GM12874 (cell line): ENCODE results near the gene TBC1D12.

Source experiments
- TF ChIP-seq, protein P1 (sequence below): IDR thresholded peaks from 2 replicates; pipeline ENCODE4 v1.5.1; 2011; ENCODE audit warnings: low read depth, mild to moderate bottlenecking, control low read depth, low read length, moderate library complexity; ENCODE audit not compliant: insufficient read depth

TBC1D12 gene

DNA sequence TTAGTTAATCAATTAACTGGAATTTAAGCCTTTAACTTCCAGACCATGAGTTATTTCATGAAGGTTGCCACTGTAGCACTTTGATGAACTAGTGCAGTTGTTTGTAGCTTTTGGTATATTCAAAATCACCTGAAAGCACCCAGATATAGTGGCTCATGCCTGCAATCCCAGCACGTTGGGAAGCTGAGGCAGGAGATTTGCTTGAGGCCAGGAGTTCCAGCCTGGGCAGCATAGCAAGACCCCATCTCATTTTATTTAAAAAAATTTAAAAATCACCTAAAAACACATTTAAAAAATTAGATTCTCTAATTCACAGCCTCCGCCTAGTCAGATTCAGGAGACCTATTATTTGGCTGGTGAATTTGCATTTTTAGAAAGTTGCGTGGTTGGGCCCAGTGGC lies 9.0 kb downstream of the TBC1D12 start:
- TF ChIP-seq, protein P1, sequence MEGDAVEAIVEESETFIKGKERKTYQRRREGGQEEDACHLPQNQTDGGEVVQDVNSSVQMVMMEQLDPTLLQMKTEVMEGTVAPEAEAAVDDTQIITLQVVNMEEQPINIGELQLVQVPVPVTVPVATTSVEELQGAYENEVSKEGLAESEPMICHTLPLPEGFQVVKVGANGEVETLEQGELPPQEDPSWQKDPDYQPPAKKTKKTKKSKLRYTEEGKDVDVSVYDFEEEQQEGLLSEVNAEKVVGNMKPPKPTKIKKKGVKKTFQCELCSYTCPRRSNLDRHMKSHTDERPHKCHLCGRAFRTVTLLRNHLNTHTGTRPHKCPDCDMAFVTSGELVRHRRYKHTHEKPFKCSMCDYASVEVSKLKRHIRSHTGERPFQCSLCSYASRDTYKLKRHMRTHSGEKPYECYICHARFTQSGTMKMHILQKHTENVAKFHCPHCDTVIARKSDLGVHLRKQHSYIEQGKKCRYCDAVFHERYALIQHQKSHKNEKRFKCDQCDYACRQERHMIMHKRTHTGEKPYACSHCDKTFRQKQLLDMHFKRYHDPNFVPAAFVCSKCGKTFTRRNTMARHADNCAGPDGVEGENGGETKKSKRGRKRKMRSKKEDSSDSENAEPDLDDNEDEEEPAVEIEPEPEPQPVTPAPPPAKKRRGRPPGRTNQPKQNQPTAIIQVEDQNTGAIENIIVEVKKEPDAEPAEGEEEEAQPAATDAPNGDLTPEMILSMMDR = no peak

DNA sequence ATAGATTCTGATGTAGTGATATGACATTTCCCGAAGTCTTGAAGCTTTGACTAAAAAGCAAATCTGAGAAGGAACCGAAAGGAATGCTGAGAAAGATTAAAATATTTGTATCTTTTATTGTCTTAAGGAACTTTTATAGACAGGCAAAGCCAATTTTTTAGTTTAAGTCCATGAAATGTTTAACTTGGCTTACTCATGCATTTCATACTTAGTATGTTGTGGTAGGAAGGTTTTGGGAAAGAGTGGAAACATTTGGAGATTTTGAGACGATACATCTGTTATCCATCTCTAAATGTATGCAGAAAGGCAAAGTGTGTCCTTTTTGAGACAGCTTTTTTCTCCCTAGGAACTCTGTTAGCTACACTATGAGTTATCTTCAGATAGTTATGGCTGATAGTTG lies 10.1 kb downstream of the TBC1D12 start:
- TF ChIP-seq, protein P1 = no peak

DNA sequence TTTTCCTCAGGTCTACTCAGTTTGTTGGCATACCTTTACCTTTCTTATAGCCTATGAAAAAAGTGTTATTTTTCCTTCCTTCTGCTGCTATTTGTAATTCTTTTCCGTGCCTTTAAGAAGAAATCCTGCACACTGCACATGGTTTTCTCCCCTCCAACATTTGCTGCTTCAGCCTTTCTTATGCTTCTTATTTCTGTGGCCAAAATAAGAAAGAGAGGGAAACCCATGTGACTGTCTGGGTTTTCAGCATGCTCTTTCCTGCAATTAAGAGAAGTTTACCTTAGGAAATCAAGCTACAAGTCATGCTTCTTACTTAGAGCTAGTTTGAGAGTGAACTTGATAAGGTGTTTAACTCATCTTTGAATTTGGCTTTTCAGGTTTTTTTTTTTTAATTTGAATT lies 11.0 kb downstream of the TBC1D12 start:
- TF ChIP-seq, protein P1 = no peak

DNA sequence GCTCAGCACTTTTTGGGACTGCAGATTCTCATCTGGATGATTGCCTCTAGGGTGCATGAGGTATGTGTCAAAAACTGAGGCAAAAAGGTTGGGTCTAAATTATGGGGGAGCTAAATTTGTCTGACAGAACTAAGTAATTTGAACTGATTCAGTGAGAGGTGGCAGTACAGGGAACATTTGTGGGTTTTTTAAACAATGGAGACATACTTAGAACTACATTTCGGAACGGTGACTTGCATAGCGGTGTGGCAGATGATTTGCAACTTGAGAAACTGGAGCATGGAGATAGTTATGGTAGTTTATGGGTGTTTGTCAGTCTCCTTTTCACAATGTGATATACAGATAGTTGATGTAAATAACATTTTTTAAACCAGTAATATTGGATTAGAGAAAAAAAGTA lies 14.6 kb downstream of the TBC1D12 start:
- TF ChIP-seq, protein P1 = no peak

DNA sequence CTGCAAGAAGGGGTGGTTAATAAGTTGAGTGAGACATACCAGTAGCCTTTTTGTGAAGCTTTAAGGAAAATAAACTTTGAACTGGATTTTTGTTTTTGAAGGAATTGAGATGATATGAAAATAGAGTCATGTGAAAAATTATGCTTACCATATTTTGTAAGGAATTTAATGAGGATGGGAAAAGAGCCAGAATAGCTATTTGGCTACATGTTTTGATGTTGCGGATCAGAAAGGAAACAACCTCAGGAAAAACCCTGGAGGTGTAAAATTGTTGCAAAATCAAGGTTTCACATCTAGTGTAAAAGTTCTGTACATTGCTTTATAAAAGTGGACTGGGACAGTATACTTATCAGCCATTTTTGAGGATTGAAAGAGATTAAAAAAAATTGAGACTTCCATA lies 15.0 kb downstream of the TBC1D12 start:
- TF ChIP-seq, protein P1 = no peak

DNA sequence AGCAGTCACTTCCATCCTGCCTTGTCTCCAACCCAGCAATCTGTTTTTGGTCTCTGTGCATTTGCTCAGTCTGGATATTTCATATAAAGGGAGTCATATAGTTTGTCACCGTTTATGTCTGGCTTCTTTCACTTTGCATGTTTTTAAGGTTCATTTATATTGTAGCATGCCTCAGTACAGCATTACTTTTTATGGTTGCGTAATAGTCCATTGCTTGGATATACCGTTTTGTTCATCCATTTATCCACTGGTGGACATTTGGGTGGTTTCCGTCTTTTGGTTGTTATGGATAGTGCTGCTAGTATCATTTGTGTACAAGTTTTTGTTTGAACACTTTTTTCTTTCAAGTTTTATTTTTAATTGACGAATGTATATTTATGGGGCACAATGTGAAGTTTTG lies 18.2 kb downstream of the TBC1D12 start:
- TF ChIP-seq, protein P1 = no peak

DNA sequence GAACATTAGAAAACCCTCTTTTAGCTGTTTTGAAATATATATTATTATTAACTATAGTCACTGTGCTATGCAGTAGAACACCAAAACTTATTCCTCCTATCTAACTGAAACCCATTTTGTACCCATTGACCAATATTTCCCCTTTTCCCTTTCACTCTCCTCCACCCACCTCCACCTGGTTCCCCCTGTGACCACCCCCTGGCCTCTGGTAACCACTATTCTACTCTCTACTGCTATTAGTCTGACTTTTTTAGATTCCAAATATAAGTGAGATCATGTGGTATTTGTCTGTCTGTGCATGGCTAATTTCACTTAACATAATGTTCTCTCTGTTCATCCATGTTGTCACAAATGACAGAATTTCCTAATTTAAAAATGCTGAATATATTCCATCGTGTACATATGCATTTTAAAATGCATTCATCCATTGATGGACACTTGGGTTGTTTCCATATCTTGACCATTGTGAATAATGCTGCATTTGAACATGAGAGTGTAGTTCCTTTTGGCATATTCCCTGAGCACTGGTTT lies 18.7 kb downstream of the TBC1D12 start:
- TF ChIP-seq, protein P1 = no peak
